ENCODE results near the gene GABRA1. TPM values are rescaled to one million over a fixed set of nuclear protein-coding genes. Genes with fewer than 3 reads are reported as not detected.

The GABRA1 gene
- total RNA-seq, 1 donor from 2014 or later, result not detected

GRCh38 chr5:161850491-161850890 lies 2.6 kb downstream of the GABRA1 start:
- ATAC-seq (ENCODE audit: low read depth) (no peak), DNase-seq (no peak)
- H3K27me3 Mint-ChIP-seq, result peaks cover 18% of the 10 kb centered on the region
- no peak for TF ChIP-seq CTCF (IDR thresholded peaks at IDR 0.05)
- no peak overlapping the region for H3K27ac Mint-ChIP-seq
- intact Hi-C loops (cut with micrococcal nuclease), result loop anchor here (2.0 to 5.0 kb wide), 2 partner anchors 1497 to 1558 kb away; no protein-coding TSS in a partner anchor
- CTCF ChIA-PET, result no interaction called here
- no peaks in the 10 kb centered on the region for H3K36me3 Mint-ChIP-seq (ENCODE audit: low read depth)
- POLR2A ChIA-PET, result no interaction called here
- no peaks in the 10 kb centered on the region for H3K4me1 Mint-ChIP-seq
- no peaks in the 10 kb centered on the region for H3K9me3 Mint-ChIP-seq
- H3K4me3 Mint-ChIP-seq, result no peak overlapping the region

DNA sequence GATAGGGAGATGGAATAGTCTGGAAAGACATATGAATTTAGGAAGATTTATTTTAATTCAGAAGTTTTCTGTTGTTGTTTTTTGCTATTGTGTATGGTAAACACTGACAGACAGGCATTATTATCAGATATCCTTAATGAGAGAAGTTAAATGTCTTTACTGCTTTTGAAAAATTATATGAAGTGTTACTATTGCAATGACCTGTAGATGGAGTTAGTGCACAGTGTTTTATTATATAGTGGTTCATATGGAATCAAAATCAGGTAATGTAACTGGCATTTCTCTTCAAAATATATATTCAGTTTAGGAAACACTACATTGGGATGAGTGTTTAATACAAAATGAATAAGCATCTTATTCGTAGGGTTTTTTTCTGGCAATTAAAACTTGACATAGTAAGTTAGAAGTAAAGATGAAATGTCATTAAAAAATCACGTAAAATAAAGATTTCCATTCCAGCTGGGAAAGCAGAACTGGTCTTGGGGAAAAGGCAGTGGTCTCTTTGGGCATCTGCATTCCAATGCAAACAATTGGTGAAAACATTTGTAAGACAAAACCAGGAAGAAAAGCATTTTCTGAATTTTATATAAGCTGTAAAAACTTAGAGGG lies 3.9 kb downstream of the GABRA1 start:
- CTCF ChIA-PET, result no interaction called here
- intact Hi-C loops (cut with micrococcal nuclease), result loop anchor here (2.0 to 5.0 kb wide), 2 partner anchors 1496 to 1557 kb away; no protein-coding TSS in a partner anchor
- DNase-seq (no peak), ATAC-seq (ENCODE audit: low read depth) (no peak)
- POLR2A ChIA-PET, result no interaction called here
- H3K4me3 Mint-ChIP-seq, result no peak overlapping the region
- no peak overlapping the region for H3K27ac Mint-ChIP-seq
- H3K4me1 Mint-ChIP-seq, result no peaks in the 10 kb centered on the region
- no peaks in the 10 kb centered on the region for H3K36me3 Mint-ChIP-seq (ENCODE audit: low read depth)
- peaks cover 16% of the 10 kb centered on the region for H3K27me3 Mint-ChIP-seq
- no peak for TF ChIP-seq CTCF (IDR thresholded peaks at IDR 0.05)
- H3K9me3 Mint-ChIP-seq, result no peaks in the 10 kb centered on the region

DNA sequence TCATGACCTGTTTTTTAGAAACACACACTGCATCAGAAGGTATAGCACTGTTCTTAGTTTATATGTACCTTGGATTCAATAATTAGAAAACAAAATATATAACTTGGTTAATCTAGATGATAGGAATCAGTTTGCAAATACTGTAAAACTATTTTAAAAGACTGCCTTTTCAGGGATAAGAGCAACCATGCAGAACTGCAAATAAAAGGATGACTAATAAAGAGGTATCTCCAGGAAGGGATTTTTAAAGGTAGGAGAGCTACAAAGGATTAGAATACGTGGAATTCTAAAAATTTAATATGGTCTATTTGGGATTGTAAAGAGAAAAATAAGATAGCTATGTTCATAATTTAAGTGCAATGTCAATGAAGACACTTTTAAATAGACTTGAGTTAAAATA lies 9.4 kb downstream of the GABRA1 start:
- POLR2A ChIA-PET, result interaction anchor here (0.6 kb wide), 1 partner anchor 186 kb away, joined by 5 read pairs; no protein-coding TSS in a partner anchor
- CTCF ChIA-PET, result no interaction called here
- intact Hi-C loops (cut with micrococcal nuclease), result no loop called here

GRCh38 chr5:161863259-161863658 lies 15.3 kb downstream of the GABRA1 start:
- no peak for ATAC-seq (ENCODE audit: low read depth)
- ChIA-PET POLR2A (no interaction called here), CTCF (no interaction called here)
- no peak for DNase-seq
- no peaks in the 10 kb centered on the region for H3K36me3 Mint-ChIP-seq (ENCODE audit: low read depth)
- no peak overlapping the region for H3K4me3 Mint-ChIP-seq
- H3K4me1 Mint-ChIP-seq, result no peaks in the 10 kb centered on the region
- TF ChIP-seq CTCF (IDR thresholded peaks at IDR 0.05), result no peak
- no peaks in the 10 kb centered on the region for H3K9me3 Mint-ChIP-seq
- intact Hi-C loops (cut with micrococcal nuclease), result no loop called here
- no peak overlapping the region for H3K27ac Mint-ChIP-seq
- H3K27me3 Mint-ChIP-seq, result no peaks in the 10 kb centered on the region

More for the DNA sequence above, 9.4 kb downstream of the GABRA1 start:
- H3K27ac Mint-ChIP-seq, result no peak overlapping the region
- no peaks in the 10 kb centered on the region for H3K9me3 Mint-ChIP-seq
- no peak for DNase-seq
- no peaks in the 10 kb centered on the region for H3K4me1 Mint-ChIP-seq
- H3K36me3 Mint-ChIP-seq (ENCODE audit: low read depth), result no peaks in the 10 kb centered on the region
- no peak overlapping the region for H3K4me3 Mint-ChIP-seq
- TF ChIP-seq CTCF (IDR thresholded peaks at IDR 0.05), result no peak
- no peaks in the 10 kb centered on the region for H3K27me3 Mint-ChIP-seq
- no peak for ATAC-seq (ENCODE audit: low read depth)

DNA sequence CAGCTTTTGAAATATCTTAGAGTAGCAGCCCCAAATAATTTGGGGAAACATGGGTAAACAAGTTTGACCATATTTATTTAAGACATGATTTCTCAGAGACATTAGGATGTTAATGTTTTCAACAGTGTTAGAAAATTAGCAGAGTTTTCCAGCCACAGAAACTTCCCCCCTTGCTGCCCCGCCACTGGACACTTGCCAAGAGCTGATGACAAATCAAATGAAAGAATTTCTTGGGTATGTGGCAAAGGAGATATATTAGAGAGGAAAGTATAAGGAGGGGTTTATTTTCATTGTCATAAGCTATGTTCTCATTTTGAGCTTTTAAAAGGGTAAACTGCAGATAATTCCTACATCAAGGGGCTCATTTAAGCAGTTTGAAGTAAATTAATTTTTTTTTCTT lies 15.9 kb downstream of the GABRA1 start:
- TF ChIP-seq CTCF (IDR thresholded peaks at IDR 0.05), result no peak
- DNase-seq, result no peak

More for the DNA sequence above, 15.9 kb downstream of the GABRA1 start:
- H3K4me3 Mint-ChIP-seq, result no peak overlapping the region
- H3K9me3 Mint-ChIP-seq, result no peaks in the 10 kb centered on the region
- ChIA-PET CTCF (no interaction called here), POLR2A (no interaction called here)
- no peaks in the 10 kb centered on the region for H3K4me1 Mint-ChIP-seq
- intact Hi-C loops (cut with micrococcal nuclease), result no loop called here
- no peaks in the 10 kb centered on the region for H3K27me3 Mint-ChIP-seq
- no peaks in the 10 kb centered on the region for H3K36me3 Mint-ChIP-seq (ENCODE audit: low read depth)
- no peak overlapping the region for H3K27ac Mint-ChIP-seq
- ATAC-seq (ENCODE audit: low read depth), result no peak
